Vagina (tissue), 2 donors: Measurements from ENCODE around the gene CDK6.

ENCODE experiments used
- CTCF ChIP-seq, 3 experiments: fragments of 450-650 bp in 2 of 3; fragments of 200-600 bp in 1 of 3; sonication (generic) in 1 of 3; IDR thresholded peaks; one replicate each; pipeline ENCODE4 v1.5.1; 2017 to 2019; ENCODE audit warnings: antibody characterized with exemption in 3 of 3, mild to moderate bottlenecking in 2 of 3, moderate library complexity in 2 of 3
- POLR2A ChIP-seq, 2 donors: fragments of 450-650 bp; IDR thresholded peaks; one replicate each; pipeline ENCODE4 v1.6.1; 2017; ENCODE audit warnings: antibody characterized with exemption in 2 of 2, mild to moderate bottlenecking in 2 of 2, moderate library complexity in 2 of 2
- POLR2AphosphoS5 ChIP-seq, 2 donors: sonication (generic); formaldehyde crosslinking; IDR thresholded peaks; one replicate each; pipeline ENCODE4 v1.9.0; 2017; ENCODE audit warnings: antibody characterized with exemption in 2 of 2, mild to moderate bottlenecking in 2 of 2, low read depth in 1 of 2; ENCODE audit not compliant: insufficient read depth in 1 of 2

- TF ChIP-seq CTCF (IDR thresholded peaks at IDR 0.05) (no peak), POLR2A (IDR thresholded peaks at IDR 0.05) (no peak), POLR2AphosphoS5 (IDR thresholded peaks at IDR 0.05; ENCODE audit: insufficient read depth in 1 of 2, low read depth in 1 of 2) (no peak)
These were observed 74.8 kb downstream of the CDK6 start for GRCh38 chr7:92761391-92762097.
